IMR-90 (cell line): ENCODE results near the gene SRXN1. TPM values are rescaled to one million over a fixed set of nuclear protein-coding genes. Genes with fewer than 3 reads are reported as not detected.

ENCODE experiments used
- ATAC-seq: fragments of 200-7000 bp; cut with Tn5 transposase; 2 replicates; pipeline ENCODE4 v1.9.1; 2020; ENCODE audit warnings: low read depth, mild to moderate bottlenecking, moderate library complexity
- BruUV-seq: library from RNA; stranded (reverse); fragments of 400-500 nt; replicated peaks from 2 replicates; lab custom pipeline; 2021; lab: Mats Ljungman, UMichigan
- CTCF ChIA-PET: fragments of 300-600 bp; formaldehyde crosslinking; extraction: SDS; loops from one replicate; lab custom pipeline; 2021; ENCODE audit warnings: antibody characterized with exemption; lab: Yijun Ruan, JAX
- POLR2A ChIA-PET: fragments of 300-600 bp; sonication (Branson Sonifier 250); formaldehyde crosslinking; loops from one replicate; lab custom pipeline; 2022; ENCODE audit warnings: antibody characterized with exemption; ENCODE audit not compliant: unreplicated experiment; lab: Charles Lee
- DNase-seq: peaks from one replicate; pipeline ENCODE4 v3.0.0; 2013
- H2AFZ ChIP-seq: replicated peaks from 2 replicates; pipeline ENCODE3; 2013; ENCODE audit warnings: low read length, mild to moderate bottlenecking; ENCODE audit not compliant: poor library complexity
- H2AK5ac ChIP-seq: 2 replicates; pipeline ENCODE4 v1.6.1; 2013; ENCODE audit warnings: low read depth, low read length, inconsistent platforms
- H2AK9ac ChIP-seq: replicated peaks from 2 replicates; pipeline ENCODE3; 2013; ENCODE audit warnings: mild to moderate bottlenecking, low read depth, low read length, moderate library complexity; ENCODE audit not compliant: poor library complexity
- H2BK120ac ChIP-seq: 2 replicates; pipeline ENCODE4 v1.6.1; 2013; ENCODE audit warnings: low read depth, low read length, inconsistent platforms
- H2BK15ac ChIP-seq: 3 replicates; pipeline ENCODE4 v1.6.1; 2013; ENCODE audit warnings: low read depth, low read length, inconsistent platforms
- H2BK20ac ChIP-seq: 2 replicates; pipeline ENCODE4 v1.6.1; 2013; ENCODE audit warnings: low read depth, mild to moderate bottlenecking, inconsistent platforms, low read length, moderate library complexity
- H2BK5ac ChIP-seq: 2 replicates; pipeline ENCODE4 v1.6.1; 2013; ENCODE audit warnings: mild to moderate bottlenecking, low read depth, low read length, inconsistent platforms; ENCODE audit not compliant: poor library complexity, severe bottlenecking
- H3K14ac ChIP-seq: replicated peaks from 2 replicates; pipeline ENCODE4 v1.6.1; 2013; ENCODE audit warnings: low read depth, low read length, inconsistent platforms
- H3K18ac ChIP-seq: 2 replicates; pipeline ENCODE4 v1.6.1; 2013; ENCODE audit warnings: low read depth, low read length, control low read depth
- H3K23ac ChIP-seq: 2 replicates; pipeline ENCODE4 v1.6.1; 2013; ENCODE audit warnings: low read depth, low read length, inconsistent platforms
- H3K27ac ChIP-seq: 2 replicates; pipeline ENCODE4 v1.5.1; 2013; ENCODE audit warnings: mild to moderate bottlenecking, control low read depth, low read length; ENCODE audit not compliant: insufficient read depth
- H3K27me3 ChIP-seq: 2 replicates; pipeline ENCODE4 v1.6.1; 2013; ENCODE audit warnings: low read length; ENCODE audit not compliant: control insufficient read depth, insufficient read depth
- H3K36me3 ChIP-seq: 2 replicates; pipeline ENCODE4 v1.6.1; 2013; ENCODE audit warnings: low read length, mixed read lengths; ENCODE audit not compliant: control insufficient read depth, insufficient read depth
- H3K4ac ChIP-seq: 2 replicates; pipeline ENCODE4 v1.6.1; 2013; ENCODE audit warnings: low read depth, low read length, inconsistent platforms
- H3K4me1 ChIP-seq: 2 replicates; pipeline ENCODE4 v1.6.1; 2013; ENCODE audit warnings: low read length, mixed read lengths; ENCODE audit not compliant: control insufficient read depth, insufficient read depth
- H3K4me2 ChIP-seq: 2 replicates; pipeline ENCODE4 v1.6.1; 2013; ENCODE audit warnings: low read depth, mild to moderate bottlenecking, control low read depth, low read length, moderate library complexity
- H3K4me3 ChIP-seq: 2 replicates; pipeline ENCODE4 v1.5.1; 2013; ENCODE audit warnings: low read depth, mild to moderate bottlenecking, control low read depth, low read length, moderate library complexity; ENCODE audit not compliant: insufficient read depth
- H3K56ac ChIP-seq: 2 replicates; pipeline ENCODE4 v1.6.1; 2013; ENCODE audit warnings: low read length, inconsistent platforms; ENCODE audit not compliant: insufficient read depth; ENCODE audit errors: extremely low read depth
- H3K79me1 ChIP-seq, 2 experiments: 2 replicates each; pipeline ENCODE4 v1.6.1; 2013; ENCODE audit warnings: low read length in 2 of 2, inconsistent platforms in 1 of 2, low read depth in 1 of 2
- H3K9ac ChIP-seq: 2 replicates; pipeline ENCODE4 v1.6.1; 2013; ENCODE audit warnings: low read depth, low read length, control low read depth
- H3K9me1 ChIP-seq: 2 replicates; pipeline ENCODE4 v1.6.1; 2013; ENCODE audit warnings: low read length, inconsistent platforms; ENCODE audit not compliant: insufficient read depth
- H3K9me3 ChIP-seq: 2 replicates; pipeline ENCODE4 v1.6.1; 2013; ENCODE audit warnings: low read length; ENCODE audit not compliant: control insufficient read depth, insufficient read depth
- H4K20me1 ChIP-seq: 2 replicates; pipeline ENCODE4 v1.6.1; 2013; ENCODE audit warnings: low read length, inconsistent platforms; ENCODE audit not compliant: insufficient read depth
- H4K5ac ChIP-seq: 2 replicates; pipeline ENCODE4 v1.6.1; 2013; ENCODE audit warnings: mild to moderate bottlenecking, low read depth, low read length, control low read depth
- H4K8ac ChIP-seq, 2 experiments: 2 replicates each; pipeline ENCODE4 v1.6.1; 2013; ENCODE audit warnings: low read depth in 2 of 2, low read length in 2 of 2, control low read depth in 1 of 2, inconsistent platforms in 1 of 2
- H4K91ac ChIP-seq: 2 replicates; pipeline ENCODE4 v1.6.1; 2013; ENCODE audit warnings: low read depth, low read length, inconsistent platforms; ENCODE audit not compliant: insufficient read depth
- CTCF ChIP-seq: conservative IDR thresholded peaks from 2 replicates; pipeline ENCODE4 v1.5.1; 2012; ENCODE audit warnings: mild to moderate bottlenecking, low read depth, low read length, improper control_type of control experiment
- MAFK ChIP-seq: IDR thresholded peaks from 2 replicates; pipeline ENCODE4 v1.6.1; 2012; ENCODE audit warnings: low read depth, low read length, improper control_type of control experiment
- RFX5 ChIP-seq: IDR thresholded peaks from 2 replicates; pipeline ENCODE4 v1.8.0; 2012; ENCODE audit warnings: low read depth, mild to moderate bottlenecking, low read length, moderate library complexity
- WGBS, 2 experiments: methylation state at CpG; one replicate each; pipeline versions ENCODE4 v1.1.5 to v1.1.7; 2013; ENCODE audit warnings: missing lambda C conversion rate in 2 of 2; ENCODE audit not compliant: insufficient read length in 1 of 2; ENCODE audit errors: extremely low coverage in 2 of 2; 5-methylcytosine and 5-hydroxymethylcytosine counted together
- dilution Hi-C: fragments of 300-500 bp; cut with HindIII; formaldehyde crosslinking; loops from one replicate; pipeline ENCODE4 v1.14.3; 2018; ENCODE audit warnings: low sequenced_read_pairs; ENCODE audit not compliant: unreplicated experiment
- in situ Hi-C: fragments of 300-500 bp; cut with MboI; formaldehyde crosslinking; loops from 3 replicates; pipeline ENCODE4 v1.14.3; 2019; ENCODE audit warnings: low sequenced_read_pairs, inconsistent platforms, mixed read lengths
- intact Hi-C: fragments of 100-400 bp; cut with micrococcal nuclease; formaldehyde crosslinking; loops from 2 replicates; pipeline ENCODE4 v1.10.0; 2022
- polyA plus RNA-seq, 3 experiments: library from polyadenylated mRNA; depleted of rRNA; stranded (reverse); fragments of >200 nt; gene quantifications; 2 replicates each; pipeline ENCODE4 v1.2.3, GENCODE V29; 2012; ENCODE audit warnings: low replicate concordance in 1 of 3
- total RNA-seq: library from RNA; depleted of rRNA; stranded (reverse); fragments of >200 nt; gene quantifications from 2 replicates; pipeline ENCODE4 v1.2.3, GENCODE V29; 2012

The SRXN1 gene
- total and polyA plus RNA-seq, 2 of the 4 experiments (the other 2 are of a cell fraction) = 51.2 to 71.2 TPM

GRCh38 chr20:620246-620645 lies 32.8 kb downstream of the SRXN1 start:
- Histone ChIP-seq H2AK9ac (no peak overlapping the region), H3K27ac (no peak overlapping the region), H3K4me3 (no peak overlapping the region), H3K4me2 (no peak overlapping the region), H2AFZ (no peak overlapping the region), H3K56ac (no peak overlapping the region), H4K5ac (no peak overlapping the region), H3K79me1 (no peaks in the 10 kb centered on the region), H2BK5ac (no peak overlapping the region), H3K23ac (no peak overlapping the region), H3K4ac (no peak overlapping the region), H3K27me3 (peaks cover 24% of the 10 kb centered on the region), H4K8ac (no peak overlapping the region), H3K18ac (no peak overlapping the region), H4K91ac (no peak overlapping the region), H3K9ac (no peak overlapping the region), H2BK15ac (no peak overlapping the region), H2BK120ac (no peak overlapping the region), H4K20me1 (no peaks in the 10 kb centered on the region), H2AK5ac (no peak overlapping the region), H3K36me3 (no peaks in the 10 kb centered on the region), H3K14ac (no peak overlapping the region), H3K9me1 (no peaks in the 10 kb centered on the region), H2BK20ac (no peak overlapping the region), H3K9me3 (peaks cover 5% of the 10 kb centered on the region), H3K4me1 (no peaks in the 10 kb centered on the region)
- ATAC-seq (no peak), DNase-seq (no peak)
- TF ChIP-seq MAFK (no peak), RFX5 (no peak), CTCF (no peak)
- in situ Hi-C loops = no loop called here
- dilution Hi-C loops = no loop called here
- 42% methylated on average over 2 of the region's 7 CpGs; no CpG with 5 or more reads in 1 of the 2 experiments for WGBS, 2 experiments
- BruUV-seq = no TSS peak
- CTCF ChIA-PET = no interaction called here
- intact Hi-C loops = no loop called here
- POLR2A ChIA-PET = no interaction called here
